Measurements from ENCODE around the gene KANK4. TPM values are rescaled to one million over a fixed set of nuclear protein-coding genes. Genes with fewer than 3 reads are reported as not detected.

Gene KANK4
- total RNA-seq, 3 donors from 2014 or later: 0.48 to 1.6 (median 0.66) TPM

GRCh38 chr1:62238507-62238906 is 80.7 kb downstream of the KANK4 start:
- Histone ChIP-seq H3K36me3 (no peaks in the 10 kb centered on the region), H3K9me3 (no peaks in the 10 kb centered on the region), H3K4me3 (no peak overlapping the region), H3K27me3 (no peaks in the 10 kb centered on the region), H3K27ac (no peak overlapping the region), H3K4me1 (no peaks in the 10 kb centered on the region)
- no peak for DNase-seq (ENCODE audit: low spot score in 2 of 2)
- TF ChIP-seq CTCF (IDR thresholded peaks at IDR 0.05) (no peak), POLR2A (IDR thresholded peaks at IDR 0.05) (no peak), POLR2AphosphoS5 (IDR thresholded peaks at IDR 0.05) (no peak)
- intact Hi-C loops (cut with DNase I; ENCODE audit: low total_unique reads): no loop called here

- Histone ChIP-seq H3K9me3 (no peaks in the 10 kb centered on the region), H3K4me1 (no peaks in the 10 kb centered on the region), H3K27ac (no peak overlapping the region), H3K36me3 (no peaks in the 10 kb centered on the region), H3K4me3 (no peak overlapping the region), H3K27me3 (no peaks in the 10 kb centered on the region)
- no peak for DNase-seq (ENCODE audit: low spot score in 2 of 2)
- no peak for TF ChIP-seq CTCF (IDR thresholded peaks at IDR 0.05)
- TF ChIP-seq POLR2A (IDR thresholded peaks at IDR 0.05): no peak
- TF ChIP-seq POLR2AphosphoS5 (IDR thresholded peaks at IDR 0.05): no peak
- intact Hi-C loops (cut with DNase I; ENCODE audit: low total_unique reads): no loop called here
Measured at GRCh38 chr1:62237950-62238374, 81.3 kb downstream of the KANK4 start.

- Histone ChIP-seq H3K9me3 (no peaks in the 10 kb centered on the region), H3K27me3 (no peaks in the 10 kb centered on the region), H3K36me3 (no peaks in the 10 kb centered on the region), H3K4me3 (no peak overlapping the region), H3K4me1 (no peaks in the 10 kb centered on the region), H3K27ac (no peak overlapping the region)
- intact Hi-C loops (cut with DNase I; ENCODE audit: low total_unique reads): no loop called here
- no peak for DNase-seq (ENCODE audit: low spot score in 2 of 2)
- TF ChIP-seq POLR2A (IDR thresholded peaks at IDR 0.05) (no peak), CTCF (IDR thresholded peaks at IDR 0.05) (no peak), POLR2AphosphoS5 (IDR thresholded peaks at IDR 0.05) (no peak)
Measured at GRCh38 chr1:62237361-62237760, 81.9 kb downstream of the KANK4 start.

- DNase-seq (ENCODE audit: low spot score in 2 of 2): no peak
- Histone ChIP-seq H3K36me3 (no peaks in the 10 kb centered on the region), H3K4me1 (no peaks in the 10 kb centered on the region), H3K9me3 (no peaks in the 10 kb centered on the region), H3K27ac (no peak overlapping the region), H3K27me3 (no peaks in the 10 kb centered on the region), H3K4me3 (no peak overlapping the region)
- intact Hi-C loops (cut with DNase I; ENCODE audit: low total_unique reads): no loop called here
- TF ChIP-seq CTCF (IDR thresholded peaks at IDR 0.05) (no peak), POLR2A (IDR thresholded peaks at IDR 0.05) (no peak)
Measured at GRCh38 chr1:62235576-62235975, 83.7 kb downstream of the KANK4 start.

- Histone ChIP-seq H3K4me1 (no peaks in the 10 kb centered on the region), H3K9me3 (no peaks in the 10 kb centered on the region), H3K4me3 (no peak overlapping the region), H3K27me3 (no peaks in the 10 kb centered on the region), H3K36me3 (no peaks in the 10 kb centered on the region), H3K27ac (no peak overlapping the region)
- TF ChIP-seq POLR2A (IDR thresholded peaks at IDR 0.05) (no peak), CTCF (IDR thresholded peaks at IDR 0.05) (no peak), POLR2AphosphoS5 (IDR thresholded peaks at IDR 0.05) (no peak)
- no peak for DNase-seq (ENCODE audit: low spot score in 2 of 2)
- intact Hi-C loops (cut with DNase I; ENCODE audit: low total_unique reads): no loop called here
Measured at GRCh38 chr1:62234688-62235087, 84.5 kb downstream of the KANK4 start.
